HG02884 (cell line): ENCODE results near the gene ARL15.

Source experiments
- ATAC-seq: cut with Tn5 transposase; IDR thresholded peaks from one replicate; pipeline ENCODE4 v1.9.1; 2021; ENCODE audit warnings: mild to moderate bottlenecking, moderate library complexity; ENCODE audit not compliant: unreplicated experiment

ARL15 gene

DNA sequence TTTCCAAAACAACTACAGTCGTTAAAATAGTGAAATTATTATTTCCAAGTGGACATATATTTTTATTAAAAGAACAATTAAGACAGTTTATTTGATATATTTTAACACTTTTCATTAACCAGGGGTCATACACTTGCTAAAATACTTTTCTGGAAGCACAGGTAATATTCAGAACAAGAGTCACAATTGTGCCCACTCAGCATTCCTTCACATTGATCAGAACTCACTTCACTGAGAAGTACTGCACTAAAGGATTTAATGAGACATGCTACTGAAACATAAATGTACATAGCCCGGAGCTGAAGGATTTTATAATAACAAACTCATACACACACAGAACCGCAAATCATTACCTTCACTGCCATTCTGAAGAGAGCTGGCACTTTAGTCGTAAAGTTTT, 361.8 kb downstream of the ARL15 start:
- no peak for ATAC-seq

- ATAC-seq, result no peak
Measured at GRCh38 chr5:53946405-53947100, 363.8 kb downstream of the ARL15 start.

DNA sequence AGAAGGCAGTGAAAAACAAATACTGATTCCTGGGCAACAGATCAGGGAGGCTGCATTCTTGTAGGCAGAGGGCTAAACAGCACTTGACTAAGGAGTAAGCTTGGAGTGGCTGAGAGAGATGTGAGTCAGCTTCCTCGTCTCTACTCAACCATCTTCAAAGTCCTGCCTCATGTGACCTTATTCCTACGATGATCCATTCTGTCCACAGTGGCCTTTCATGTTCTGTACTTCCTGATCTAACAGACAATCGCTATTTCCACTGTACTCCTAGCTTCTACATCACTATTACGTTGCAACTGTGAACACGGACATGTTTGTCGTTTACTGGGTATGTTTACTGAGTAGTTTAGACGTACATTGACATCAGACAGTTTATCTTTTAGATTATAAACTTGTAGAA, 365.4 kb downstream of the ARL15 start:
- no peak for ATAC-seq

DNA sequence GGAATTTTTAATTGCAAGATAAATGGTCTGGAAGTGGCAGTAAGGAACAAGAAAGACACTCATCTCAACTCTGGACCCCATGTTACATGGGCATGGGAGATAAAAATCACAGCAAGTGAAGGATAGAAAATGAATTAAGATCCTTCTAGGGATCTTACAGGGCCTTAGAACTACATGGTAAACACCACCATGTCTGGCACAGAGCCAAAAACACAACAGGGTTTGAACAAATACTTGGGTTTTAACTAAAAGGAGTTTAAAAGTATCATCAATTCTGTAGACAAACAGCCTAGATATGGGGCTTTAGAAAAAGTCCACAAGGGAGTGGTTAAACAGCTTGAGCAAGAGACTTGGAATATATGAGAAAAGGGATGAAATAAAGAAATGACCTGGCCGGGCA, 366.4 kb downstream of the ARL15 start:
- no peak for ATAC-seq

DNA sequence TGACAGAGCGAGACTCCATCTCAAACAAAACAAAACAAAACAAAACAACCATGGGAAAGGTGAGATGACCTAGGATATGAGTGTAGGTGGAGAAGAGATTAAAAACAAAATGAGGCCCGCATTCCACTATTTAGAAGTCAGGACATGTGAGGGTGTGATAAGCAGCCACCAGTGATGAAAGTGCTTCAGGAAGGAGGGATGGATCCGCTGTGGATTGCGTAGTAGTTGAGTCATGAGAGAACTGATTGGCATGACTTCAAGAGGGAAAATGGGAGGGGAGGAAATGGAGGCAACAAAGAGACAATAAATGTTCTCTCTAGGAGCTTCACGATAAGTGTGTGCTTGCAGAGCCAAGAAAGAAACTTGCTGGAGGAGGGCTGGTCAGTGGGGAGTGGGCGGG, 367.6 kb downstream of the ARL15 start:
- no peak for ATAC-seq

DNA sequence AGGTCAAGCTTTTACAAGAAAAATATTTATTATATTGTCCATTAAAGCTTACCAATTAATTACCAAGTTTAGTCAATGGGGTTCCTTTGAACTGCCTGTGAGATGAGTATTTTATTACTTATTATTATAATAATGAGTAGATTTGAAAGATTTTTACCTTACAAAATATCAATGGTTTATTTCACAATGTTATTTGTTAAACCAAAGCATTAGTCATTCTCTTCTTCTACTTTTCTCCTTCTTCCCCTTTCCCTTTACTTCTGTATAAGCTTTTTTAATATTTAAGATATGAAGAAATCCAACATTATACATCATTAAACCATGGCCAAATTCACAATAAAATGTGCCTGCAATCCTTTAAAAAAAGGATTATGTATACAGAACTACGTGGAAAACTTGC, 369.5 kb downstream of the ARL15 start:
- ATAC-seq, result no peak

- no peak for ATAC-seq
Measured at GRCh38 chr5:53937467-53937866, 372.9 kb downstream of the ARL15 start.

DNA sequence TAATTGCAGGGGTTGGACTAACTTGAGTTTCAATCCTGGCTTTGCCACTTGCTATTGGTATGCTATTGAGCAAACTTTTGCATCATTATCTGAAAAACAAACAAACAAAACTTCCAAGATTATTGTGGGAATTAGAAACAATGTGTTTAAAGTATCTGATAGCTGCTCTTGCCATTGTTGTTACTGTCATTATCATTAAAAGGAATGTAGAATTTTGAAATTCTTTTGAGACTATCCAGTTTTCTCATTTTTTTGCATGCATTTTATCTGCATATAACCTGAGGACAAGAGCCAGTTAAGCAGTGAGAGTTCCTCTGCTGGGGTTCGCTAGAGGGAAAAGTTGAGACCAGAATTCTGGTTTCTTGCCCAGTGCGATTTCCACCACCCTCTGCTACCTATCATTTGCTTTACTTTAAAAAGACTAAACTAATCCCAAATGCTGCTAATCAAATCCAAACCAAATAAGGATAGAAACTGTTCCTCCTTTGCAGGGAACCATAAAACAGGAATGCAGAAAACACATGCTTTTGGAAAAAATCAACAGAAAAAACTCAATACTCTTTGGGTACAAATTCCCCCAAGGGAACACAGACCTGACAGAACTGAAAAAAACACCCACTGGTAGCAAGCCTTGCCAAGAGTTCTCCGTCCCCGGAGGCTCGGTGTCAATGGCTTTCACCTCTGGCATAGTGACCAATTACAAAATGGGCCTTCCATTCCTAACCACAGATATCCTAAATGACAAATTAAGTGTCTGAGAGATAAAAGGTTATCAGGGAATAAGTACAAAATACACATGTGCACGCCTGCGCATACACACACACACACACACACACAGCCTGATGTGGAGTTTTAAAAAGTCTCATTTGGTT, 373.7 kb downstream of the ARL15 start:
- ATAC-seq, result no peak

GRCh38 chr5:53934151-53934820, 376.1 kb downstream of the ARL15 start:
- ATAC-seq, result no peak

DNA sequence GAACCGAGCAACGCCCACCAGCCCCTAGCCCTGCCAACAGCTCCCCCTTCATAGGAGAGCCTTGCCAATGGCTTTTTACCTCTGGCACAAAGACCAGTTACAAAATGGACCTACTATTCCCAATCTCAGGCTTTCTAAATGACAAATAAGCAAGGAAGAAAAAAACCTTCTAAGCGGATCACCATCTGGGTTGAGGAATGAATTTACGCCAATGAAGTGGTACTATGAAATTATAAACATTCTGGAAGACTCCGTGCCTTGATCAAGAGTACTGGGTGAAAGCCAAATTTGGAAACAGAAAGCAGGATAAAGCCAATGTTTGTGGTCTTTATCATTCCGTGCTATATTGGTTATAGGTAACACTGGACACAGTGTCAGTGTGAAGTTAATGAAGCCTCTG, 378.0 kb downstream of the ARL15 start:
- ATAC-seq, result no peak

- no peak for ATAC-seq
Measured at GRCh38 chr5:53930457-53930856, 379.9 kb downstream of the ARL15 start.

- no peak for ATAC-seq
Measured at GRCh38 chr5:53929570-53929969, 380.8 kb downstream of the ARL15 start.

- ATAC-seq, result no peak
Measured at GRCh38 chr5:53929152-53929551, 381.2 kb downstream of the ARL15 start.

DNA sequence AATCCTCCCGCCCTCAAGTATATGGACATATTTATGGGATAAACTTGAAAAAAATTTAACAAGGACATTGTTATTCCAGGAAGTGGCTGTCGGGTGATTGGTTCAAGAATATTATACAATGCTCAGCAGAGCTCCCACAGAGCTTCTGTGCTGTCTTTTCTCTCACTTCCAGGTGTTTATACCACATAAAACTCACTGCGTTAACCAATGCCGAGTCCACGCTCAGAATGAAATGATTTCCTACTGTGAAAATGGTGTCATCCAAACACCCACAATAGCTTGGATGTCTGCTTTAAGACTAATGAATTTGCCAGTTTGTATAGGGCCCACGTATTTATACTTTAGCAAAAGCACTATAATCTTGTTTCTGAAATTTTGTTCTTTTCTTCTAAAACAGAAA, 381.7 kb downstream of the ARL15 start:
- no peak for ATAC-seq

GRCh38 chr5:53927668-53928247, 382.6 kb downstream of the ARL15 start:
- no peak for ATAC-seq

- no peak for ATAC-seq
Measured at GRCh38 chr5:53926026-53926425, 384.3 kb downstream of the ARL15 start.

GRCh38 chr5:53924392-53924791, 386.0 kb downstream of the ARL15 start:
- no peak for ATAC-seq

DNA sequence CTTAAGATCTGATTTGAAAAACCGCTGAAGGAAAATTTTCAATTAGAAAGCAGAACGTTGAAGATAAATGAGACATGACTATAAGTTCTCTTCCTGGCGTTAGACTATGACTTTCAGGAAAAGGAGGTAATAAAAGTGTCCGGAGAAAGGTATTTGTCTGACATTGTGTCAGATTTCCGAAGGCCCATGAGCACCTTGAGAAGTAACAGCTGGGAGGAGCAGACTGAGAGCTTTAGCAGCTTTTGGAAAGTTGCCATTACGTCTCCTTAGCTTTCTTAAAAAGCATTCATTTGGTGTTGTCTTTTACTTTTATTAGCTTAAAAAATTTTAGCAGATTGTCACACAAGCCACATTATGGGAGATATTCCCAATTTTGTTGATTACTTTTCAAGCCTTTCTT, 386.4 kb downstream of the ARL15 start:
- no peak for ATAC-seq

DNA sequence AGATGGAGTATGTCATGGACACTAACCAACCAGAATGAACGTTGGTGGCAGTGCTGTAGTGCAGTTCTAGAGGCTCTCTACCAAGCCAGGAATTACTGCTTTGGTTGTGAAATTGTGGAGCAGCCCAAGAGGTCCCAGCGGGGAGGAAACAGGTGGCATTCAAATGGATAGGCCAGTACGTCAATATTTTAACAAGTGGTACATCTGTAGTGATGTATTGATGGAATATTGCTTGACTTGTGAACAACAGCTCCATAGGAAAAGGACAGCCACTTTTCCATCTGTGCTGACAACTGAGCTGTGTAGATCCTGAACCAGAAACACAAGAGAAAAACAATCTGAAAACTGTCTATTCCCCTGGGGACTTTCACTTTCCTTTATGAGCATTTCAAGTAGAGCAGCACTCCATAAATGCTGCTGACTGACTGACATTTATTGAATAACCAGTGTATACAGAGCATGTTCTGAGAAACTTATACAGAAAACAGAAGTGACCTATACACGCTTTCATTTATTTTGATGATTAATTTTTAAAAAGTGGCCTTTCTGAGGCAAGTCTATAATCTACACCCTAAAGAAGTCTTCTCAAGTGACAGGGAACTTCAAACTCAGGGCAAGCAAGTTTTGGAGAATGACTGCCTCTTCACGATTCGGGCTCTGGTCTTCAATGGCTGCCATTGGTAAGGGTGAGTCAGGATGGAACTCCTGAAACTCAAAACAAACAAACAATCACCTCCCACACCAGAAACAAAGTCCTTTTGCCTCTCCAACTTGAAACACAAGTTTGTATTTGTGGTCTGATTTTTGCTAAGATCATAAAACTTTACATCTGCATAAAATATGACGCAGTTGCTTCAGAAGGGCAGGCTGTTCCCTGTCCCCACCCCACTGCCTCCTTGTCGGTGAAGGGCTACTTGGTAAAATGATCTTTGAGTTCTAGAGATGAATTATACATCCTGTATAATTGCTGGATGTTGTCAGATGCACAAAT, 387.6 kb downstream of the ARL15 start:
- no peak for ATAC-seq

DNA sequence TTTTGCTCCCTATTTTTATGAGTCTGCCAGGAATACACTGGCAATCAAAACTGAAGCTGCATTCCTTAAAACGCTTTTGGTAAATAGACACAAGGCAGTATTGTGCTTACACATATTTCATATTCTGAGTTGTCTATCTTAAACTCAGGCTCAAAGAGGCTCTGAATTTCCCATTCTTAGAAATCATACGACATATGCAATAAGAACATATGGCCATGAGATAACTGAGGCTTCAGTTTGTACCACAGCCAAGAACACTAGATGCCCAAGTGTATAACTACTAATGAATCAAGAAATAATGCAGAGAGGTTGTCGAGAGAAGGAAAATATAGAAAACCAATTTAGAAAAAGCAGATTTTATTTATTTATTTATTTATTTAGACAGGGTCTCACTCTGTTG, 392.5 kb downstream of the ARL15 start:
- ATAC-seq, result no peak
